GM18505 (cell line): ENCODE data around the gene GOSR2.
A peak's percentile ranks its signal among the peaks of the same experiment; 100 is the strongest.

Experiments
- ATAC-seq: cut with Tn5 transposase; IDR thresholded peaks from one replicate; pipeline ENCODE4 v1.9.1; 2021; ENCODE audit not compliant: unreplicated experiment
- POLR2A ChIP-seq: IDR thresholded peaks from 4 replicates; pipeline ENCODE4 v1.6.1; 2011; ENCODE audit warnings: borderline replicate concordance; ENCODE audit not compliant: insufficient read depth, insufficient read length; ENCODE audit errors: extremely low read depth

Gene GOSR2

GRCh38 chr17:46922804-46923635, at the start of gene GOSR2:
Gene GOSR2, plus strand, starts transcription at chr17:46923160. Its CDS starts 33 bp downstream, at chr17:46923193.
- TF ChIP-seq POLR2A, result peak; percentile 98
- peak; percentile 80 for ATAC-seq

DNA sequence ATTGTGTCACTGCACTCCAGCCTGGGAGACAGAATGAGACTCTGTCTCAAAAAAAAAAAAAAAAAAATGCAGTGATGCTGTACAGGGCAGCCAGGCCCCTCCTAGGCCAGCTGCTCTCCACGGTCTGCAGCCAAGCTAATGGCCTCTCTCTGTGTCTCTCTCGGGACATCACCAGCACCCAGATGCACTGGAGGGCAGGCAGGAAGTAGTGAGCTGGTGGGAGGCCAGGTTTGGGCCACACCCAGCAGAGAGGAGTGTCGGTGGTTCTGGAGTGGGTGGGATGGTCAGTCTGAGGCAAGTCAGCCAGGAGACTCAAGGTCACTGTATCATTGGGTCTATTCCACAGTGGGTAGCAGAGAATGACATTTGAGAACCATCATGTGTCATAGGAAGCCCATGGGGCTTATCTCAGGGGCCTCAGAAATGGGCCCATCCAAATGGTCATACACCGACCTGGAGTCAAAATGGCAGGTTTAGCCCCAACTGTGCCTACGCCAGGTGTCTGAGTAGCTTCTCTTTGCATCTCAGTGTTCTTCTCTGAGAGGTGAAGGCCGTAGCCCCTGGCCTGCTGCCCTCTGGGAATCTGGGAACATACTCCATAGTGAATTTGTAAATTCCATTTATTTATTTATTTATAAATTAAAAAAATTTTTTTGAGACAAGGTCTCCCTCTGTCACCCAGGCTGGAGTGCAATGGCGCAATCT, 48.9 kb upstream of the GOSR2 start:
- TF ChIP-seq POLR2A, result no peak

GRCh38 chr17:46874906-46875305, 48.1 kb upstream of the GOSR2 start:
- TF ChIP-seq POLR2A, result no peak
- no peak for ATAC-seq

More for the DNA sequence above, 48.9 kb upstream of the GOSR2 start:
- ATAC-seq, result no peak

DNA sequence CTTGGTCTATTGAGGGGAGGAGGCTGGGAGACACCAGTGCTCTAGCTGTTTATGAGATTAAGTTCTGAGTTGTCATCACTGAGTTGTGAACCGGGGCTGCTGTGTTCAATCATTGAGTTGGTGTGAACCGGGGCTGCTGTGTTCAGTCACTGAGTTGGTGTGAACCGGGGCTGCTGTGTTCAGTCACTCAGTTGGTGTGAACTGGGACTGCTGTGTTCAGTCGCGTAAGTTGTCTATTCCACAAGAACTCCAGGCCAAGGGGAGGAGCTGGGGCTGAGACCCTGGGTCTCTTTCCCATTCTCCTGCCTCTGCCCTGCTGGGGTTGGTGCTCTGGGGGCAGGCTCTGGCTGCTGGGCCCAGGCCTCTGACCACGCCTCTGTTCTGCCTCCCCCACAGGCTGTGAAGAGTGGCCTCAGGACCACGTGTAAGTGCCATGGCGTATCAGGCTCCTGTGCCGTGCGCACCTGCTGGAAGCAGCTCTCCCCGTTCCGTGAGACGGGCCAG, 47.1 kb upstream of the GOSR2 start:
- no peak for TF ChIP-seq POLR2A
- no peak for ATAC-seq

- ATAC-seq, result no peak
- no peak for TF ChIP-seq POLR2A
Observed at GRCh38 chr17:46876353-46876887, 46.5 kb upstream of the GOSR2 start.

GRCh38 chr17:46876926-46877325, 46.0 kb upstream of the GOSR2 start:
- no peak for ATAC-seq
- no peak for TF ChIP-seq POLR2A

DNA sequence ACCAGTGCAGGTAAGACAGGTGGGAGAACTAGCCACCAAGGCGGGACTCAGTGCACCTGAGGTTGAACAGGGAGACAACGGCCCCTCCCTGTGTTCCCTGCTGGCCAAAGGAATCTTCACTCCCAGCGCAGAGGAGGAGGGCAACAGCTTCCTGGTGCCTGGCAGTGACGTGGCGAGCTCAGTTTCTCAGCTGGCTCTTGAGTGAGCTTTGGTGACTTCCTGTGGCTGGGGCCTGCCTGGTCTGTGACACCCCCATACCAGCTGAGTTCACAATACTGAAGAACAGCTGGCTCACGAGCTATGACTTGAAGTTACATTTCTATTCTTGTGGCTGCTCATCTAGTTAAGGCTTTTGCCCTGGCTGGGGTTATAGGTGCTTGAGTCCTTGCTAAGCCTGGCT, 45.5 kb upstream of the GOSR2 start:
- ATAC-seq, result no peak
- no peak for TF ChIP-seq POLR2A

- TF ChIP-seq POLR2A, result no peak
- no peak for ATAC-seq
Observed at GRCh38 chr17:46878055-46878454, 44.9 kb upstream of the GOSR2 start.

GRCh38 chr17:46879101-46879500, 43.9 kb upstream of the GOSR2 start:
- ATAC-seq, result no peak
- no peak for TF ChIP-seq POLR2A

GRCh38 chr17:46881015-46881414, 41.9 kb upstream of the GOSR2 start:
- ATAC-seq, result no peak
- TF ChIP-seq POLR2A, result no peak

DNA sequence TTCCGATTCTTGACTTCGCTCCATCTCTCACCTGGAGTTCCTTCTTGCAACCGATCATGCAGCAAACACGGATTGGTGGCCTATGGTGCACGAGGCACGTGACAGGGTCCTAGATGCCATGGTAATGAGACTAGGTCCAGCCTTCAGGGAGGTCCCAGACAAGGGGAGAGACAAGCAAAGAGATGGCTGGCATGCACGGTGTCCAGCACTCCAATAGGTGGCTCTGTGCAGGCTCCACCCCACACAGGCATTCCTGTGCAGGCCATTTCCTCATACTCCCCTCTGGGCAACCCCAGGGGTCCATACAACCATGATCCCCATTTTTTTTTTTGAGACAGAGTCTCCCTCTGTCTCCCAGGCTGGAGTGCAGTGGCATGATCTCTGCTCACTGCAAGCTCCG, 40.3 kb upstream of the GOSR2 start:
- no peak for TF ChIP-seq POLR2A
- no peak for ATAC-seq

GRCh38 chr17:46883871-46884520, 39.0 kb upstream of the GOSR2 start:
- ATAC-seq, result no peak
- no peak for TF ChIP-seq POLR2A

DNA sequence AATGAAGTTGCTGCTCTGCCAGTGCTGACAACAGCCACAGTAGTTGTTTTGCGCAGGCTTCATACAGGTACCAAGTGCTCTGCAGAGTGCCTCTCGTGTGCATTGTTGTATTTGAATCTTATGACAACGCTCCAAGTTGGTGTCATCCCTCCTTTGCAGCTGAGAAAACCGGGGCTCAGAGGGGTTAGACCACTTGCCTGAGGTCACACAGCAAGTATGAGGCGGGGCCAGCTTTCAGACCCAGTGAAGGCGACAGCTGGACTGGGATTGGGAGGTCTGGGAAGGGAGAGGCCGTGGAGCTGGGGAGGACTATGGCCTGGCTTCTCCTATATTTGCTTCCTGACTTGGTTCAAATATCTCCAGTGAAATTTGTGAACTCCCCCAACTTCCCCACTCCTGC, 38.4 kb upstream of the GOSR2 start:
- no peak for TF ChIP-seq POLR2A
- no peak for ATAC-seq
